OCI-LY1 (cell line): ENCODE data around the gene DHH.
A peak's percentile ranks its signal among the peaks of the same experiment; 100 is the strongest.

Experiments used
- EZH2 ChIP-seq: fragments of 200-600 bp; sonication (generic), shearing (Covaris generic); IDR thresholded peaks from 2 replicates; pipeline ENCODE4 v1.8.0; 2017; ENCODE audit warnings: borderline replicate concordance, mixed run types, mild to moderate bottlenecking, antibody characterized with exemption, low read length, moderate library complexity, mixed read lengths
- TF ChIP-seq, protein P1 (sequence below): fragments of 200-600 bp; sonication (generic), shearing (Covaris generic); IDR thresholded peaks from 2 replicates; pipeline ENCODE4 v1.5.1; 2017; ENCODE audit warnings: mild to moderate bottlenecking, antibody characterized with exemption, low read length, moderate library complexity, mixed read lengths

DNA sequence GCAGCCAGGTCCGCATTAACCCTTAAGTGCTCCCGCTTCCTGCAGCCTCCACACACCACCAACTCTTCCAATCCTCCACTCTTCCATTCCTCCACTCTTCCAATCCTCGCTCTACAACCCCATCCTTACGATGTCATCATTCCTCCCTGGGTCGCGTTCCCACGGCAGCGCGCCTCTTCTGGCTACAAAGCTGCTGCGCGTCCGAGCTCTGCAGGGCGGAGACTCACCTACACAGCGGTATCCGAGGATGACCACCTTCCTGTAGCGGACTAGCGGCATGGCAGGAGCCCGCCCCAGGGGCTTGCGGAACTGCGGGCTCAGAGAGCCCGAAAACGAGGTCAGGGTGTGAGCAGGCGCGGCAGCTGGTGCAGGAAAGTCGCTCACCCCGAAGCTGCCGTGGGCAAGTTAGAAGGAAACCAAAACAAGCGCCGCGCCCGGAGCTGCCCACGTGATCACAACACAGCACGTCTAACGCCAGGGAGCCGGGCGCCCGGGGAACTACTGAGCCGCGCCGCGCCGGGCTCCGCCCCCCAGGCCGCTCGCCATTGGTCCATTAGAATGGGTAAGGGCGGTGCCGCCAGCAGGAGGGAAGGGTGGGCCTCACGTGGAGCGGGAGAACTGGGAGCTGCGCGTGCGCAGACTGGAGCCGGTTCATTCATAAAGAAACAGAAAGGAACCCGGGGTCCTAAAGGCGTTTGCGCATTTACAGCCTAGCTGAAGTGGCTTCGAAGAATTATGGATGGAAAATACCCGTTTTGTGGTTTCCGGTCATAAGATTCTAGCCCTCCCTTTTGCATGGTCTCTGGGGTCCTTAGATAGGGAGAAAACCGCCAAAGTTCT is 24.9 kb downstream of the DHH start, which contains the start of gene RHEBL1:
- no peak for TF ChIP-seq EZH2
- TF ChIP-seq, protein P1, sequence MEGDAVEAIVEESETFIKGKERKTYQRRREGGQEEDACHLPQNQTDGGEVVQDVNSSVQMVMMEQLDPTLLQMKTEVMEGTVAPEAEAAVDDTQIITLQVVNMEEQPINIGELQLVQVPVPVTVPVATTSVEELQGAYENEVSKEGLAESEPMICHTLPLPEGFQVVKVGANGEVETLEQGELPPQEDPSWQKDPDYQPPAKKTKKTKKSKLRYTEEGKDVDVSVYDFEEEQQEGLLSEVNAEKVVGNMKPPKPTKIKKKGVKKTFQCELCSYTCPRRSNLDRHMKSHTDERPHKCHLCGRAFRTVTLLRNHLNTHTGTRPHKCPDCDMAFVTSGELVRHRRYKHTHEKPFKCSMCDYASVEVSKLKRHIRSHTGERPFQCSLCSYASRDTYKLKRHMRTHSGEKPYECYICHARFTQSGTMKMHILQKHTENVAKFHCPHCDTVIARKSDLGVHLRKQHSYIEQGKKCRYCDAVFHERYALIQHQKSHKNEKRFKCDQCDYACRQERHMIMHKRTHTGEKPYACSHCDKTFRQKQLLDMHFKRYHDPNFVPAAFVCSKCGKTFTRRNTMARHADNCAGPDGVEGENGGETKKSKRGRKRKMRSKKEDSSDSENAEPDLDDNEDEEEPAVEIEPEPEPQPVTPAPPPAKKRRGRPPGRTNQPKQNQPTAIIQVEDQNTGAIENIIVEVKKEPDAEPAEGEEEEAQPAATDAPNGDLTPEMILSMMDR, result peak; percentile 29; the same call in 1 of the 2 replicates
